Breast epithelium (tissue), 4 donors: Measurements from ENCODE around the gene PLOD1. TPM values are rescaled to one million over a fixed set of nuclear protein-coding genes. Genes with fewer than 3 reads are reported as not detected.
"Not testable (repeated sequence)": the region's sequence is repeated elsewhere in the genome, so short reads cannot be mapped to it uniquely, and the experiment has no call there.

Source experiments
- DNase-seq, 2 donors: peaks; one replicate each; pipeline ENCODE4 v3.0.0-alpha.2; 2019; ENCODE audit warnings: low spot score in 2 of 2
- H3K27ac ChIP-seq, 2 donors: fragments of 200-600 bp; sonication (generic) in 1 of 2; one replicate each; pipeline ENCODE4 v1.5.1; 2016 to 2019; ENCODE audit warnings: mild to moderate bottlenecking in 1 of 2
- H3K27me3 ChIP-seq, 2 donors: fragments of 200-600 bp; sonication (generic) in 1 of 2; one replicate each; pipeline versions ENCODE4 v1.5.1 to v1.6.0; 2017 to 2019; ENCODE audit warnings: control low read depth in 1 of 2, mild to moderate bottlenecking in 1 of 2
- H3K36me3 ChIP-seq: fragments of 200-600 bp; one replicate; pipeline ENCODE4 v1.5.1; 2019
- H3K4me1 ChIP-seq, 2 donors: fragments of 200-600 bp; sonication (generic); one replicate each; pipeline ENCODE4 v1.5.1; 2016 to 2019; ENCODE audit warnings: control low read depth in 1 of 2
- H3K4me3 ChIP-seq, 3 donors: fragments of 200-600 bp; sonication (generic); 1 replicate in 2 of 3; 2 replicates in 1 of 3; pipeline ENCODE4 v1.5.1; 2016 to 2019; ENCODE audit warnings: mild to moderate bottlenecking in 3 of 3, moderate library complexity in 2 of 3
- H3K9me3 ChIP-seq, 2 donors: fragments of 200-600 bp; sonication (generic) in 1 of 2; one replicate each; pipeline ENCODE4 v1.5.1; 2016 to 2019; ENCODE audit warnings: control low read depth in 1 of 2
- POLR2A ChIP-seq: fragments of 450-650 bp; IDR thresholded peaks from one replicate; pipeline ENCODE4 v1.6.1; 2016; ENCODE audit warnings: antibody characterized with exemption, mild to moderate bottlenecking, moderate library complexity
- POLR2AphosphoS5 ChIP-seq, 3 donors: sonication (generic); formaldehyde crosslinking; IDR thresholded peaks; one replicate each; pipeline ENCODE4 v1.6.1; 2017; ENCODE audit warnings: antibody characterized with exemption in 3 of 3
- intact Hi-C: fragments of 100-400 bp; cut with DNase I; formaldehyde crosslinking; loops from one replicate; pipeline ENCODE4 v1.15.1; 2023; ENCODE audit warnings: low total_unique reads
- total RNA-seq, 3 donors: library from RNA; depleted of rRNA; stranded (reverse); fragments of >200 nt; gene quantifications; one replicate each; pipeline ENCODE4 v1.1.0, GENCODE V29; 2016
- TF ChIP-seq, protein P1 (sequence below), 3 donors: fragments of 450-650 bp; IDR thresholded peaks; one replicate each; pipeline ENCODE4 v1.5.1; 2016 to 2017; ENCODE audit warnings: antibody characterized with exemption in 3 of 3, mild to moderate bottlenecking in 3 of 3, moderate library complexity in 3 of 3

The PLOD1 gene
- total RNA-seq, 3 donors from 2014 or later, result 45.9 to 86.1 (median 57.5) TPM

DNA sequence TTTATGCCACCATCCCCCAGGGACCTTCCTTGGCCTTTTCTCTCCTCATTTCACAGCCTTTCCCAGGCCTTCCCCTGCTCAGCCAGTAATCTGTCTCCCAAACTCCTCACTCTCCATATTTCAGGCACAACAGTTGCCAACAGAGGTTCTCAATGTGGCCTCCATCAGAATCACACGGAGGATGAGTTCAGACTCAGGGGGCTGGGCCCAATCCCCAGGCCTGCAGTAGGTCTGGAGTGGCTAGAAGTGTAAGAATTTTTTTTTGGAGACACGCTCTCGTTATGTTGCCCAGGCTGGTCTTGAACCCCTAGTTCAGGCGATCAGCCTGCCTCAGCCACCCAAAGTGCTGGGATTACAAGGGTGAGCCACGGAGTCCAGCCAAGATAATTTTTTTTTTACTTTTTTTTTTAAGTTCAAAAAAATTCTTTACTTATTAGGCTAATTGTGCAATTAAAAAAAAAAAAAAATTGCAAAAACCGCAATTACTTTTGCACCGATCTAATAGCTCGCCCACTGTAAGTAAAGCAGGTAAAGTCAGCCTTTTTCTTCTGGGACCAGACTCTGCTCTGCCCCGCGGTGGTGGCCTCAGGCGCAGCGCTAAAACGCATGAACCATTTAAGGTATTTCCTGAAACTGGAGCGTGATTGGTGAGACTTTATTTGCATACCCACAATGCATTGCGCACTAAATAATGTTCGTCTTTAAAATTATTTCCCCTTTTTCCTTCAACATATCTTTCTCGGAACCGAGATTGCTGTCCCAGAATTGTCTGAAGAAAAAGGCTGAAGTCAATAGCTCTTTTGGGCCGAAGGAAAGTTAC lies 27.0 kb upstream of the PLOD1 start:
- Histone ChIP-seq H3K27me3 (no peaks in the 10 kb centered on the region), H3K27ac (peak overlapping the region; percentile 97 to 98), H3K4me3 (peak overlapping the region; percentile 66 to 74 (median 70)), H3K9me3 (no peaks in the 10 kb centered on the region), H3K4me1 (no peaks in the 10 kb centered on the region), H3K36me3 (no peaks in the 10 kb centered on the region)
- DNase-seq, result peak; percentile 91 to 97
- intact Hi-C loops, result no loop called here
- TF ChIP-seq, protein P1, sequence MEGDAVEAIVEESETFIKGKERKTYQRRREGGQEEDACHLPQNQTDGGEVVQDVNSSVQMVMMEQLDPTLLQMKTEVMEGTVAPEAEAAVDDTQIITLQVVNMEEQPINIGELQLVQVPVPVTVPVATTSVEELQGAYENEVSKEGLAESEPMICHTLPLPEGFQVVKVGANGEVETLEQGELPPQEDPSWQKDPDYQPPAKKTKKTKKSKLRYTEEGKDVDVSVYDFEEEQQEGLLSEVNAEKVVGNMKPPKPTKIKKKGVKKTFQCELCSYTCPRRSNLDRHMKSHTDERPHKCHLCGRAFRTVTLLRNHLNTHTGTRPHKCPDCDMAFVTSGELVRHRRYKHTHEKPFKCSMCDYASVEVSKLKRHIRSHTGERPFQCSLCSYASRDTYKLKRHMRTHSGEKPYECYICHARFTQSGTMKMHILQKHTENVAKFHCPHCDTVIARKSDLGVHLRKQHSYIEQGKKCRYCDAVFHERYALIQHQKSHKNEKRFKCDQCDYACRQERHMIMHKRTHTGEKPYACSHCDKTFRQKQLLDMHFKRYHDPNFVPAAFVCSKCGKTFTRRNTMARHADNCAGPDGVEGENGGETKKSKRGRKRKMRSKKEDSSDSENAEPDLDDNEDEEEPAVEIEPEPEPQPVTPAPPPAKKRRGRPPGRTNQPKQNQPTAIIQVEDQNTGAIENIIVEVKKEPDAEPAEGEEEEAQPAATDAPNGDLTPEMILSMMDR (IDR thresholded peaks at IDR 0.05), result peak; percentile 69 to 92 (median 86)
- TF ChIP-seq POLR2A (no peak), POLR2AphosphoS5 (IDR thresholded peaks at IDR 0.05) (peak in 1 of 3 donors; percentile 72)

DNA sequence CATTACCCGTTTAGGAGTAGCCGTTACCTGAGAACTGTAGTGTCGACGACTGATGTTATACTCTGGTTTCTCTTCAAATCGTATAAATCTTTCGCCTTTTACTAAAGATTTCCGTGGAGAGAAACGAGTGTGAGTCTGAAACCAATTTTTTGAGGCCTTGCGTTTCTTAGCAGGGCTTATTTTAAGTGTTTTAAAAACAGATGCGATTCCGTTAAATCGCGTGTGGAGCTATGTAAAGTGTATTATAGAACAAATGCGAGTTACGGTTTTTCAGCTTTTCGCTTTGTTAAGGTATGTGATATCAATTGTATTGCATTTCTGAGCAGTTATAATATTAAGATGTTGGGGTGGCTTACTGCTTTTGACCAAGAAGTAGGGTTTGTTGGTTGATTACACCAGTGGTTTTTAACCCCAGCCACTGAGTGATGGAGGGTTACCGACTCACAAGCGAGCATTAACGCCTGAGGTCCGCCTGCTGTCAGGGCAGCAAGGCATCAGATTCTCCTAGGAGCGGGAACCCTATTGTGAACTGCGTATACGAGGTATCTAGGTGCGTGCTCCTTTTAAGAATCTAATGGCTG lies 26.3 kb upstream of the PLOD1 start:
- Histone ChIP-seq H3K9me3 (no peaks in the 10 kb centered on the region), H3K27ac (peak overlapping the region; percentile 97 to 98), H3K27me3 (no peaks in the 10 kb centered on the region), H3K36me3 (no peaks in the 10 kb centered on the region), H3K4me3 (peak overlapping the region; percentile 66 to 74 (median 70)), H3K4me1 (no peaks in the 10 kb centered on the region)
- peak; percentile 98 for TF ChIP-seq POLR2A
- TF ChIP-seq POLR2AphosphoS5 (IDR thresholded peaks at IDR 0.05), result peak in 2 of 3 donors; percentile 98 to 100
- TF ChIP-seq, protein P1 (IDR thresholded peaks at IDR 0.05), result no peak
- intact Hi-C loops, result no loop called here
- peak in 1 of 2 donors; percentile 61 for DNase-seq

DNA sequence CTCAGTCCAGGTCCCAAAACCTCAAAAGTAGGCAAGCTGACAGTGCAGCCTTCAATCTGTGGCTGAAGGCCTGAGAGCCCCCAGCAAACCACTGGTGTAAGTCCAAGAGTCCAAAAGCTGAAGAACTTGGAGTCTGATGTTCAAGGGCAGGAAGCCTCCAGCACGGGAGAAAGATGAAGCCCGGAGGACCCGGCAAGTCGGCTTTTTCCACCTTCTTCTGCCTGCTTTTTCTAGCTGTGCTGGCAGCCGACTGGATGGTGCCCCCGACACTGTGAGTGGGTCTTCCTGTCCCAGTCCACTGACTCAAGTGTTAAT lies 23.6 kb upstream of the PLOD1 start:
- H3K9me3 ChIP-seq, H3K36me3 ChIP-seq, H3K4me1 ChIP-seq, H3K27me3 ChIP-seq, H3K27ac ChIP-seq, DNase-seq, H3K4me3 ChIP-seq, intact Hi-C loops: not testable (repeated sequence)

DNA sequence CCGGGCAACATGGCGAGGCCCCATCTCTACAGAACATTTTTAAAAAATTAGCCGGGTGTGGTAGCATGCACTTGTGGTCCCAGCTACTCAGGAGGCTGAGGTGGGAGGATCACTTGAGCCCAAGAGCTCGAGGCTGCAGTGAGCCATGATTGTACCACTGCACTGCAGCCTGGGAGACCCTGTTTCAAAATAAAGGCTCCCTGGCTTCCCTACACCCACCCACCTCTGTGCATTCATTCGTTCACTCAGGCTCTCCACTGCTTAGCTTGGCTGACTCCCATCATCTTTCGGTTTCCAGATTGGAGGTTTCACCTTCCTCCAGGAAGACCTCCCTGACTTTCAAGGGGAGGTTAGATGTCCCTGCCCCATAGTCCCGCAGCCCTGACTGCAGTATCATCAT lies 22.5 kb upstream of the PLOD1 start:
- Histone ChIP-seq H3K27ac (no peak overlapping the region), H3K4me1 (no peaks in the 10 kb centered on the region), H3K4me3 (no peak overlapping the region), H3K27me3 (no peaks in the 10 kb centered on the region), H3K36me3 (no peaks in the 10 kb centered on the region), H3K9me3 (no peaks in the 10 kb centered on the region)
- intact Hi-C loops, result no loop called here
- TF ChIP-seq POLR2A (no peak), POLR2AphosphoS5 (IDR thresholded peaks at IDR 0.05) (no peak)
- TF ChIP-seq, protein P1 (IDR thresholded peaks at IDR 0.05), result no peak
- no peak for DNase-seq

DNA sequence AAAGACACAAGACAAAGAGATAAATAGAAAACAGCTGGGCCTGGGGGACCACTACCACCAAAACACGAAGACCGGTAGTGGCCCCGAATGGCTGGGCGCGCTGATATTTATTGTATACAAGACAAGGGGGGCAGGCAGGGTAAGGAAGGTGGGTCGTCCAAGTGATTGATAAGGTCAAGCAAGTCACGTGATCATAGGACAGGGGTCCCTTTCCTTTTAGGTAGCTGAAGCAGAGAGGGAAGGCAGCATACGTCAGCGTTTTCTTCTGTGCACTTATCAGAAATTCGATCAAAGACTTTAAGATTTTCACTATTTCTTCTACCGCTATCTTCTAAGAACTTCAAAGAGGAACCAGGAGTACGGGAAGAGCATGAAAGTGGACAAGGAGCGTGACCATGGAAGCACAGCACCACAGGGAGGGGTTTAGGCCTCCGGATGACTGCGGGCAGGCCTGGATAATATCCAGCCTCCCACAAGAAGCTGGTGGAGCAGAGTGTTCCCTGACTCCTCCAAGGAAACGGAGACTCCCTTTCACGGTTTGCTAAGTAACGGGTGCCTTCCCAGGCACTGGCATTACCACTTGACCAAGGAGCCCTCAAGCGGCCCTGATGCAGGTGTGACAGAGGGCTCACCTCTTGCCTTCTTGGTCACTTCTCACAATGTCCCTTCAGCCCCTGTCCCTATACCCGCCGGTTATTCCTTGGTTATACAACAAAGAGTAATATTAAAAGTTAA lies 21.9 kb upstream of the PLOD1 start:
- H3K4me3 ChIP-seq, H3K27ac ChIP-seq, intact Hi-C loops: not testable (repeated sequence)

DNA sequence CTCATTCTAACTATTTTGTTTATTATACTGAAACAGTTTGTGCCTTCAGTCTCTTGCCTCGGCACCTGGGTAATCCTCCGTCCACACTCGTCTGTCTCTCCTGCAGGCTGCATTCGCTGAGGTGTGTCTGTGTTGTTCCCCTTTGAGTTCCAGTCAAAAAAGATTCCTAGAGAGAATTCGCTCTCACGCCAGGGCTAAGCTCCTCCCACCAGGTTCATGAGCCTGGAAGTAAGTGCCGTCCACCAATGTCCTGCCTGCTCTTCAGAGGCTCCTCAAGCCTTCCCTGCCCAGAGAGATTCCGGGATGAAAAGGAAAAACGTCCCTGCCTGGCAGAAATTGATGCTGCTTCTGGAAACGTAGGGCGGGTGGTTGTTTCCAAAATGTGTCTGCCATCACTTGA lies 21.2 kb upstream of the PLOD1 start:
- no peaks in the 10 kb centered on the region for H3K36me3 ChIP-seq
- H3K27ac ChIP-seq, result no peak overlapping the region
- no peaks in the 10 kb centered on the region for H3K27me3 ChIP-seq
- intact Hi-C loops, result no loop called here
- H3K4me3 ChIP-seq, result no peak overlapping the region
- no peaks in the 10 kb centered on the region for H3K4me1 ChIP-seq
- no peak for TF ChIP-seq POLR2A
- TF ChIP-seq, protein P1 (IDR thresholded peaks at IDR 0.05), result no peak
- TF ChIP-seq POLR2AphosphoS5 (IDR thresholded peaks at IDR 0.05), result no peak
- DNase-seq, result no peak
- H3K9me3 ChIP-seq, result no peaks in the 10 kb centered on the region

More for the DNA sequence above, 21.9 kb upstream of the PLOD1 start:
- not testable (repeated sequence) for H3K36me3 ChIP-seq, DNase-seq, H3K9me3 ChIP-seq, H3K4me1 ChIP-seq, H3K27me3 ChIP-seq
